GM19455 (cell line): ENCODE results near the gene PLCD3.
"Not testable (repeated sequence)": the region's sequence is repeated elsewhere in the genome, so short reads cannot be mapped to it uniquely, and the experiment has no call there.

ENCODE experiments used
- ATAC-seq: cut with Tn5 transposase; IDR thresholded peaks from one replicate; pipeline ENCODE4 v1.9.1; 2021; ENCODE audit not compliant: unreplicated experiment

Gene PLCD3

DNA sequence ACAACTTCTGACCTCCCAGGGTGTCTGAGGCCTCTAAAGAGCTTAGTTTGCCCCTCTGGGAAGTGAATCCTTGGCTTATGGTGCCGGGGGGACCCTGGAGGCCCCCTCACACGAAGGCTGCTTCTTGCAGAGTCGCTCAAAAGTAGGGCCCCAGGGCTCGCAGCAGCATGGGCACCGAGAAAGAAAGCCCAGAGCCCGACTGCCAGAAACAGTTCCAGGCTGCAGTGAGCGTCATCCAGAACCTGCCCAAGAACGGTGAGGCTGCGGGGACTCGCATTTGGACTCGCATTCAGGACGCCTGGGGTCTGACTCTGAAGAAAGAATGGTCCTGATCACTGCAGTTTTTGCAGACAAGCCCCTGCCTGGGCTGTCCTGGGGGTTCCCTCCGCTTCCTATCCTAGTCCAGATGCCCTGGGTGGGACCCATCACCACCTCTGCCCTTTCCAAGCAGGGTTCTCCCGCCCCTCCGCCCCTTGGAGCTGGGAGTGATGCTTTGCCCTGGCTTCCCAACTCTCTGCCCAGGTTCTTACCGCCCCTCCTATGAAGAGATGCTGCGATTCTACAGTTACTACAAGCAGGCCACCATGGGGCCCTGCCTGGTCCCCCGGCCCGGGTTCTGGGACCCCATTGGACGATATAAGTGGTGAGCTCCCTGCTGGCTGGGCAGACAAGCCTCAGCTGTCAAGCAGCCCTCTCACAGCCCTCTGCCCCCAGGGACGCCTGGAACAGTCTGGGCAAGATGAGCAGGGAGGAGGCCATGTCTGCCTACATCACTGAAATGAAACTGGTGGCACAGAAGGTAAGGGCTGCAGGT, 3.9 kb upstream of the PLCD3 start:
- ATAC-seq: no peak

DNA sequence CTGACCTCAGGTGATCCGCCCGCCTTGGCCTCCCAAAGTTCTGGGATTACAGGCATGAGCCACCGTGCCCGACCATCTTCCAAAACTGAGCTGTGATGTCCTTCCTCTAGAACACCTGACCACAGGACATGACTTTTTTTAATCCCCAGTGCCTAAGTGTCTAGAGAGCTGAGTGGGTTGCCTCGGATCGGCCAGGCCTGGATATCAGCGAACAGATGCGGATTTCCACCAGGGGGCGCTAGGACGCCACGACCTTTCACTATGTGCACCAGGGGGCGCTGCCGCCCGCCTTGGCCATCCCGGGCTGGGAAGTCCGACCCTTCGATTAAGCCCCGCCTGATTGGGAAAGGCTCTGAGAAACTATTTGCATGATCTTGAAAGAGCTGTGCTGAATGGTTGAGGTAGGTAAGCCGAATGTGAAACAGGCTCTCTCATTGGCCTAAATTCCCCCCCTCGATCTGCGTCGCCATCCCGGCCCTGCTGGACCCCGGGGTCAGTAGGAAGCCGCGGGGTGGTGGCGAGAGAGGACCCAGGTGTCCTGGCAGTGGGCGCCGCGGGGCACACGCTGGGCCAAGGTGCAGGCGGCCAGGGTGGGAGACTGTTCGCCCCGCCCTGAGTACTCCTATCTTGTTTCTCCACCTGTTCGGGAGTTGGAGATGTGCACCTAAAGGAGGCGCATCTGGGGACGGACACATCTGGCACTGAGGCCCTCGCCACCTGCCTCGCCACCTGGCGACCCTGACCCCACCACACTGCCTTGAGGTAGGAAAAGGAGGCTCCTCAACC, 3.1 kb upstream of the PLCD3 start, which contains the start of gene ACBD4:
Gene ACBD4, plus strand, starts transcription at position 496 of the 786 bp plus-strand sequence. CDS start 458 bp downstream, outside the sequence.
- peak; percentile 73 for ATAC-seq

DNA sequence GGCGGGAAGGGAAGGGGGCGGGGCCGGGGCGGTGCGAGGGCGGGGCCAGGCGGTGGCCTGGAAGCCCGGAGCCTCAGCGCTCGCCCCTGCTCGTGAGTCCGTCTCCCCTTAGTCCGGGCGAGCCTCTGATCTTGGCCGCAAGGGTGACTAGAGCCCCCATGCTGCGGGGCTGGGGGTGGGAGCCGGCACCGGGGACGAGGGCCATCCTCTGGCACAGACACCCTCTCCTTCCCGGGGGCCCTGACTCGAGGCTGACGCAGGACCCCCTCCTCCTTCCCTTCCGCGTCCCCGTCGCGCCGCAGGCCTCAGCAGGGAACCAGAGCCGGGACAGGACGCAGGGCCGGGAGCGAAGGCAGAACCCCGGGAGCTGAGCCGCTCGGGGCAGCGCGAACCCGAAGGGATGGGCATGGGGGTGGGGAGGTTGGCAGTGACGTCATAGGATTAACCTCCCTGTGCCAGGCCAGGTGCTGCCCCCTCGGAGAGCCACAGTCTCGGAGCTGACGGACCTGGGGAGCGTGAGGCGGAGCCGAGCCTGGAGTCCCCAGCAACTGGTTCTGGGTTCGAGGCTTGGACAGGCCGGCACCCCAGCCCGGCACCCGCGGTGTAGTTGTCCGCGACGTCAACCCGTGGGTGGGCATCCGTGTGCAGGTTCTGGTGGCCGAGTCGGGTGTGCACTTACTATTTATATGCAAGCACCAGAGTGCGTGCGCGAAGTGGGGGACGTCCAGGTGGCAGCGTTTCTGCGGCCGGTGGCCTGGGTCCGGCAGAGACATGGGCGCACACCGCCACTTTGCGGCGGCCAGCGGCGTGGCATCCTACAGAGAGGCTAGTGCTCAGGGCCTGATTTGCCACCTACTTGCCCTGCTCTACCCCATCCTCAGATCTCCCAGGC, 503 bp upstream of the PLCD3 start:
- no peak for ATAC-seq

DNA sequence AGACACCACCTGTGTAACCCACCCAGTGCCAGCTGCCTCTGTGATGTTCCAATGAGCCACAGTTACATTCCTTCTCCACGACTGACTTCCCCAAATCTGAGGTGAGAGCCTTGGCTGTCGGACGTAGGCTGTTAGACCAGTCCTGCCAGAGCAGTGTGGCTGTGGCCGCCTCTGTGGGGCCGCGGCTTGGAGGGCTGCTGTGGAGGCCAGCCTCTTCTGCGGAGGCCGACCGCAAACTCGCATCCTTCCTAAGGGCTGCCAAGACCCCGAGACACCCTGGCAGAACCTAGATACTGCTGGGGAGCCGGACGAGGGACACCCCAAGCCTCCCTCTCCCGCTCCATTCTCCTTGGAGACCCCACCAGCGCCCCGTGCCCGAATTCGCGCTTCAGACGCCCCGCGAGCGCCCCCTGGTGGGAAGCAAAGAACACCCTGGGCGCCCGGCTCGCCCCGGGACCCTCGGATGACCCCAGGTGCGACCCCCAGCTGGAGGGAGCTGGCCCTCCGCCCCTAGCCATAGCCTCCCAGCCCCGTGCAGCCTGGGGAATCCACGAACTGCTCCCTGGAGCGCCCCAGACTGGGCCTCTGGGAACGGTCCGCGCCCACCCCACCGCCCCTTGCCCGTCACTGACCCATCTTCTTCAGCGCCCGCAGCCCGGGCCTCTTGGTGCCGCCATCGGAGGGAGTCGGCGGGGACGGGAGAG, 547 bp downstream of the PLCD3 start:
- ATAC-seq: no peak

DNA sequence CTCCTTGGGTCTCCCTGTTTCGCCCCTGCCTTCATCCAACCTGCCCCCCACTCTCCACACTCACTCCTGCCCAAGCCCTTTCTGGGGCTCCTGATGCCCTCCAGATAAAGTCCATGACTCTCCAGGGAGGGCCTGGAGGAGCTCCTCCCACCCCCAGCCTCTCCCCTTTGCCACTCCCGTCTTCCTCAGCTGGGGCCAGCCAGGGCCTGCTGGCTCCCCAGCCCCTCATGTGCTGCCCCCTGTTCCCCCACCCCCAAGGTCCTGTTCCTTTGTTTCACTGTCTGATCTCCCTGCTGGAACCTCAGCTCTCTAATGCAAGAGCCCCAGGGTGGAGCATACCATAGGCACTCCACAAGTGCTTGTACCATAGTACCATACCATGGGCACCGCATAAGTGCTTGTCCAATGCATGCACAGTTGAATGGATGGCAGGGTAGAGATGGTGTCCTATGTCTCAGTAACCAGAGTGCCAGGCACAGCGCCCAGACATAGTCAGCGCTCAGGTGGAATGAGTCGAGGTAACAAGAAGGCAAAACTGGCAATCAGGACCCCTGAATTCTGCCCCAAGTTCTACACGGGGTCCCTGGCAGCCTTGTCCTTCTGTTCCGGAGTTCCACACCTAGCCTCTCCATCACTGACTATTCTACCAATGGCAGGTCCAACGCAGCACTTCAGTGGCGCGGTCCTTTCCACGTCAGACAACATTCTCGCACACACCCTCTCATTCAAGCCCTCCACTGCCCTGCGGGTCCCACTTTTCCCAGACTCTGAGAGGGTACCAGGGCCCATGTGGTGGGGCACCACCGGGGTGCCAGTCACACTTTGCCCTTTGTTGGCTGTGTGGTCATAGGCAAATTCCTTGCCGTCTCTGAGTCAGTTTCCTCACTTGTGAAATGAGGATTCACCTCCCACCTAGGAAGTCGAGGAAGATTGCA, 1.4 kb downstream of the PLCD3 start:
- no peak for ATAC-seq

DNA sequence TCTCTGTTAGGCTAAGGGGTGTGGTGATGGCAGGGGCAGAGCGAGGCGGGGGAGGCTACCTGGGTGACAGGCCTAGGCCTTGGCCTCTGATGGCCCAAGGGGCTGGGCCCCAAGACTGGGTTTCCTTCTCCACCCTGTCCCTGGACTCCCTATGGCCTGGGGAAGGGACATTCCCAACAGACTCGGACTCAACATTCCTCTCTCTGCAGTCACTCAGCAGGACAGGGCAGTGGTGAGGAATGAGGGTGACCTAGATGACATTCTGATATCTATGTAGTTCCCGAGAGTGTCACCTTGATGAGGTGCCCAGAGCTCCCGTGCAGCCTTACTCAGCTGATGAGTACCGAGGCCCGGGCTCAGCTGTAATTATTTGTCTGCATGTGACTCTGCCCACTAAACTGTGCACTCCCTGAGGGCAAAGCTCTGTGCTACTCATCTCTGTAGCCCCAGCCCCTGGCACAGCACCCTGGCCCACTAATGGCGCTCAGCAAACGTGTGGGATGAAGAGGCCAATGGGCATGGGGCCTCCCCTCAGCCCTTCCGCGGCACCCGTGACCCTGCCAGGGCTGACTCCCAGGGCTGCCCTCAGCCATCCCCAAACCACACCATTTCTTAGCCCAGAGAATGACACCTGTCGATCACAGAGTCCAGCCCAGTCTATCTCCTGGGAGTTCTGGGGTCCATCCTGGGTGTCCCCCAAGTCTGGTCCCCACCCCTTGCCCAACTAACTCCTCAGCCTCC, 2.2 kb downstream of the PLCD3 start:
- no peak for ATAC-seq

DNA sequence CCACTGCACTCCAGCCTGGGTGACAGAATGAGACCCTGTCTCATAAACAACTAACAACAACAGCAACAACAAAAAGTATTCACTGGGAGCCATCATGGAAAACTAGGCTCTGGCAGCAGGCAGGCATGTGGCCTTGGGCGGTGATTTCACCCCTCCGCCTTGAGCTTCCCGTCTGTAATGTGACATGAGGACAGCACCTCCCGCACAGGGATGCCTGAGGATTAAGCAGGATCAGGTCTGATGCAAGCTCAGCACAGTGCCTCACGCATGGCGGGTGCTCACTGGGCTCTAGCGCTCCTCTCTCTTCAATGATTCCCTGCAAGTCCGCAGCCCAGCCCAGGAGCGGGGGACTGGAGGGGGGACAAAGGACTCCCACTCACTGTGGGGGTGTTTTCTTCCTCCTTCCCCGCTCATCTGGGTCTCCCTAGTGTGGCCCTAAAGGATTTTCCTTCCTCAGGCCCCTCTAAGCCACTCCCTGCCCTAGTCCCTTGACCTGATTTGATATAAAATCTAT, 2.8 kb downstream of the PLCD3 start:
- no peak for ATAC-seq

DNA sequence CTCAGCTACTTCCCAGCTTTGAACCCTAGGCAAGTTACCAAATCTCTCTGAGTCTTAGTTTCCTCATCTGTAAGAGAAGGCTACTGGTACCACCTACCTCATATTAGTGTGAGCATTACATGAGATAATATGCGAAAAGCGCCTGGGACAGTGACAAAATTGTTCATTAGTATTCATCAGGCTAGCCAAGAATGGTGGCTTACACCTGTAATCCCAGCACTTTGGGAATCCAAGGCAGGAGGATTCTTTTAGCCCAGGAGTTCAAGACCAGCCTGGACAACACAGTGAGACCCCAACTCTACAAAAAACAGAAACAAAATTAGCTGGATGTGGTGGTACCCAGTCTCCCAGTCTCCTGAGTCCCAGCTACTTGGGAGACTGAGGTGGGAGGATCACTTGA, 3.3 kb downstream of the PLCD3 start:
- no peak for ATAC-seq

DNA sequence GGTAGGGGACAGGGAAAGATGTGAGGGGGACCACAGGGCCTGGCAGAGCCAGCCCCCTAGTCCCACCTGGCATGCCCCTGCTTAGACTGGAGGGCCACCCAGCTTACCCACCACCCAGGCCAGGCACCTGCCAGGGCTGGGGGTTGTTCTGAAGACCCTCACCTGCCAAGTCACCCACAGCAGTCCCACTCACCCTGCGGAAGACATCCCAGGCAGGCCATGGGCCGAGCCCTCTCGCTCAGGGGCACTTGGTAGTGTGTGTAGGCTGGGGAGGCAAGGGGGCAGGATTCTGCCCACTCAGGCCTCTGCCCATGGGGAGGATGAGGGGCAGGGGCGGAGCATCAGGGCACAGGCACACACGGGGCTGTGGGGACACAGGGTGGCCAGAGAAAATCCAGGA, 4.0 kb downstream of the PLCD3 start:
- ATAC-seq: no peak

DNA sequence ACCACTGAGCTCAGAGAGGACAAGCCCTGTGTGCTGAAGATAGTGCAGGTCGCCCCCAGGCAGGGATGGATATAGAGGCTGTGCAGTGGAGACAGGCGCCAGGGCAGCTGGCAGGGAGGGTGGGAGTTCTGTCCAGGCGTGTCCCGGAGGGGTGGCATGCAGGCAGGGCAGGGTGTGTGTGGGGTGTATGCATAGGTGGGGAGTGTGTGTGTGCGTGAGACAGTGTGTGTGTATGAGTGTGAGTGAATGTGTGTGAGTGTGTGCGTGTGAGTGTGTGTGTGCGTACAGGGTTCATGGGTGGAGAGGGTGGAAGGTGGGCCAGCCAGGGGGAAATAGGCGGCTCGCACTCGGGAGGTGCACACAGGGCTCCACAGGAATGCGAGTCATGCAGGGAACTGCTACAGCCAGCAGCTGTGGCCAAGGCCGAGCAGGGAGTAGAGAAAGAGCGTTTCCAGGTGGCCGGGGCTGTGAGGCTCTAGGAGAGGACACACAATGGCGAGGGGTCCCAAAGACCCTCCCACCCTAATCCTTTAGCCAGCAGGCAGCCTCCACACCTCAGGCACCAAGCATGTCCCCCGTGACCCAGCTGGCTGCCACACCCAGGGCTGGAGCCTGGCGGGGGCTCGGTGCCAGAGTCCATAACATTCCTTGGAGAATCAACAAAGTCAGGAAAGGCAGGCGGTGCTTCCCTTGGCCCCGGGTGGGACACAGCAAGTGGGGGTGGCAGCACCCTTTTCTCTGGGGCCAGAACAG, 4.6 kb downstream of the PLCD3 start:
- no peak for ATAC-seq

DNA sequence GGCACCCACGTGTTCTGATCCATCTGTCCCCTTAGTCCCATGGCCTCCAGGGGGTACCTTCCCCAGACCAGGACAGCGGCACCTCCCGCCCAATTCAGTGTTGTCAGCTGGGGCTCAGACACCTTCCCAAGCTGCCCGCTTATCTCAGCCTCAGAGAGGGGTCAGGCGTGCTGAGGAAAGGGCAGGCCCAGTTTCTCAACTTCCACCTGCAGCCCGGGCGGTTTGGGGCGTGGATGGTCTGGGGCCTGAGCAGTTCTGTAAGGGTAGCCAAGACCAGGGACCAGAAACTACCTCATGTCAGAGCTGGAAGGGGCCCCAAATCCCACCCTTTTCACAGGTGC, 5.1 kb downstream of the PLCD3 start:
- no peak for ATAC-seq

DNA sequence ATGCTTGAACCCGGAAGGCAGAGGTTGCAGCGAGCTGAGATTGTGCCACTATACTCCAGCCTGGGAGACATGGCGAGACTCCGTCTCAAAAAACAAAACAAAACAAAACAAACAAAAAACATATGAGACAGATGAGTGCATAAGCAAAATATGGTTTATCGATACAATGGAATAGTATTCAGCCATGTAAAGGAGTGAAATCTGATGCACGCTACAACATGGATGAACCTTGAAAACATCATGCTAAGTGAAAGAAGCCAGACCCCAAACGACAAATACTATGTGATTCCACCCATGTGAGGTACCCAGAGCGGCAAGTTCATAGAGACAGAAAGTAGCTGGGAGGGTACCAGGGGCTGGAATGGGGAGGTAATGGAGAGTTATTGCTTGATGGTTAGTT, 6.8 kb downstream of the PLCD3 start:
- ATAC-seq: no peak

DNA sequence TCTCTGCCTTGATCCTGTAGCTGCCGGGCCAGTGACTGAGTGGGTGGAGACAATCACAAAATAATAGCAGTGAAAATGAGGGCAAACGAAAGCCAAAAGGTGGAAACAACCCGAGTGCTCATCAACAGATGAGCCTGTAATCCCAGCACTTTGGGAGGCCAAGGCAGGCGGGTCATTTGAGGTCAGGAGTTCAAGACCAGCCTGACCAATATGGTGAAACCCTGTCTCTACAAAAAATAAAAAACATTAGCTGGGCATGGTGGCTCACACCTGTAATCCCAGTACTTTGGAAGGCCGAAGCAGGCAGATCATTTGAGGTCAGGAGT, 7.6 kb downstream of the PLCD3 start:
- not testable (repeated sequence) for ATAC-seq

DNA sequence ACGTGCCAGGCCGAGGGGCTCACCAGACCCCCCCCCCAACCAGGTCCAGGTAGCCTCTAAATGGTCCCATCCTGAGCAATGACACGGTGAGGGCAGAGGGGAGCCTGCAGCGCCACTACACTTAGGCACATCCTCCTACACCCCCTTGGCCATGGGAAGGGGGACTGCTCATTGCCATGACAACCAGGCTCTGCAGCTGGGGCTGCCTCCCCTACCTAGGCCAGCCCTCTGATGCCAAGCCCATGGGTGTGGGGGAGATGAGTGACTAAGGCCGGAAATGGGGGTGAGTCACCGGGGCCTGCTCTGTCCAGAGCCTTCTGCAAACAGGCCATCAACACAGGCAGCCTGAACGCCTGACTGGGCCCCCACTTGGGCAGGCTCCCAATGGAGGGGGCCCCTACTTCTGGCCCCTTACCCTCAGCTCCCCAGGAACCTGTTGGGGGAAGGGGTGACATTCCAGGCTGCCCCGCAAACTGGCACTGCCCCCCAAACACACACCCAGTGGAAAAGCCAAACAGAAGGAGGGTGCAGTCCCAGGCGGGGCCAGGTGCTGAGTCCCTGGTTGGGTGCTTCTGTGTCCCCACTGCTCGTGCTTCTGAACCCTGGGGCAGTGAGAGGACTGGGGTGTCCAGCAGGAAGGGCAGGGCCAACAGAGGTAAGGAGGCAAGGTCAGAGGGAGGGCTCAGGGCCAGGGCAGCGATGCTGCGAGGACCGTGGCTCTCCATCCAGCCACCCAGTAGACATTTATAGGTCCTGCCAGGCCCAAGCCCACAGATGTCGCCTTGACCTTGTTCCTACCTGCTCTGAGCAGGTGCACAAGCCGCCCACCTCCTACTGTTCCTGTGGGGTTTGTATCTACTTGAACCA, 8.2 kb downstream of the PLCD3 start:
- no peak for ATAC-seq

DNA sequence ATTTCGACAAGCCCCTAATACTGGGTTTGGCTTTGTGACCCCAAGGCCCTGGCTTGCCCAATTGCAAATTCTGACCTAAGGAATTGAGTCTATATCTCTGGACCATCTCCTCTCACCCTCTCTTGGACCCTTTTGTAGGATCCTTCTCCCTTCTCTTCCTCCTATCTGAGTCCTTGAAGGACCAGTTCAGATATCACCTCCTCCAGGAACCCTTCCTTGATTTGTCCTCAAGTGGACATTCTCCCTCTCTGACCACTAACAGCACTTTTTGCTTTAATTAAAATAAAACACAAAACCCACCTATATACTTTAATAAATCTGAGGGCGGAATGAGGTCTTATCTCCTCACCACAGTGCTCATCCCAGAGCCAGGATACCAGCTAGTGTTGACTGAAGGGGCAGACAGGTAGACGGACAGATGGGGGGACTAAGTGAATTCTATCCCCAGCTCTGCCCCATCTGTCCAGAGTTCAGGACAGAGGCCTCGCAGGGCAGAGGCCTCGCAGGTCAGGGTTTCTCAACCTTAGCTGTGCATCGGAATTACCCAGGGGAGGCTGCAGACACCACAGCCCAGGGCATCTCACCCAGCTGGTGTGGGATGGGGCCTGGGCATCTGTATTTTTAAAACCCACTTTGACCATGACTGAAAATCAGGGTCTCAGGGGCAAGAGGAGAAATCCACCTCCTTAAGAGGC, 9.1 kb downstream of the PLCD3 start:
- ATAC-seq: no peak

DNA sequence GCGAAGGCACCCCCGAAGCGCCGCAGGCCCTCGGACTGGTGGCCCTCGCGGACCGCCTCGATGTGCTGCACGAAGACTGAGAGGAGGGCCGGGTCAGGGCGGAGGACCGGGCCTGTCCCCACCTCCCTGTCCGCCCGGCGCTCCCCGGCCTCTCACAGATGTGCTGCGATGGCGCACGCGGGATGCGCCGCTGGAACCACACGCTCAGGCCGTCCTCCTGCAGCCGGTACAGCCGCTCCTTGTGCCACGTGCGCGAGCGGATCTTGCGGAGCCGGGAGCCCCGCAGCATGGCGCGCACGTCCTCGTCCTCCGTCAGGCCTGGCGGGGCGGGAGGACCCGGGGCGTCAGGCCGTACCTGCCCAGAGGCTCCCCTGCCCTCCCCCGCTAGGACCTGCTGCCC, 11.3 kb downstream of the PLCD3 start:
- ATAC-seq: no peak

DNA sequence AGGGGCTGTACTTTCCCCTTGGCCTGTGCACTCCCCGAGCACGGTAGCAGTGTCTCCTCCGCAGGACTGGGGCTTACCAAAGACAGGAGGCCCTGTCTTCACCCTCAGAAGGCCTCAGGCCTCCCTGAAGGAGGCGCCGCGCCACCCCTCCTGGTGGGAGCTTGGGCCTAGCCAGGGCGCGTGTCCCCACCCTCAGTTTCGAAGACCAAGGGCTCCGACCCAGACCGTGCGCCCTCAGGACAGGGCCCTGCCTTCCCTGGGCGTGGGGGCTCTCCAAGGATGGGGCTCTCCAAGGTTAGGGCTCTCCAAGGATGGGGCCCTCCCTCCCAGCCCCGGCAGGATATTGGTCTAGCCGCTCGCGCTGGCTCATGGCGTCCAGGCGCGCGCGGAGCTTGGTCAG, 11.8 kb downstream of the PLCD3 start:
- no peak for ATAC-seq
